Measurements from ENCODE around the gene ATP5MK. TPM values are rescaled to one million over a fixed set of nuclear protein-coding genes. Genes with fewer than 3 reads are reported as not detected.

Gene ATP5MK
- polyA plus RNA-seq, 1 of the 3 experiments (the other 2 are of a cell fraction): 408 TPM

- peak; percentile 99 for TF ChIP-seq MAX (IDR thresholded peaks at IDR 0.05; ENCODE audit: low read depth)
- no peak for TF ChIP-seq RCOR1 (IDR thresholded peaks at IDR 0.05; ENCODE audit: low read length)
- TF ChIP-seq NFIC (IDR thresholded peaks at IDR 0.05; ENCODE audit: borderline replicate concordance): no peak
- TF ChIP-seq REST (IDR thresholded peaks at IDR 0.05; ENCODE audit: low read depth, low read length): no peak
- no peak for TF ChIP-seq MEF2A (IDR thresholded peaks at IDR 0.05; ENCODE audit: borderline replicate concordance, low read depth)
- no peak for TF ChIP-seq JUND (IDR thresholded peaks at IDR 0.05)
- no peak for TF ChIP-seq USF1 (IDR thresholded peaks at IDR 0.05; ENCODE audit: borderline replicate concordance, low read depth)
- no peak for TF ChIP-seq FOXM1 (IDR thresholded peaks at IDR 0.05; ENCODE audit: low read depth)
These were observed at the start of gene ATP5MK, which contains the start of gene PDCD11 (continued) for GRCh38 chr10:103396067-103396788.

- Histone ChIP-seq H3K9me3 (no peaks in the 10 kb centered on the region), H3K4me1 (ENCODE audit: control insufficient read depth in 1 of 2, insufficient read depth in 2 of 2, low read depth in 1 of 2, low read length in 1 of 2) (peaks cover 0 to 3% of the 10 kb centered on the region in 2 experiments; a peak in 1 of 4 replicates), H3K36me3 (replicated peaks in 1 of 2; ENCODE audit: control insufficient read depth in 1 of 2, insufficient read depth in 2 of 2, low read length in 1 of 2) (peaks cover 50 to 71% of the 10 kb centered on the region in 2 experiments), H3K4me2 (no peak overlapping the region), H4K20me1 (ENCODE audit: insufficient read depth) (no peaks in the 10 kb centered on the region), H3K79me2 (ENCODE audit: insufficient read depth) (no peaks in the 10 kb centered on the region), H2AFZ (ENCODE audit: low read depth) (no peak overlapping the region), H3K9ac (no peak overlapping the region), H3K4me3 (ENCODE audit: low read depth in 2 of 2, low read length in 1 of 2) (no peak overlapping the region), H3F3A (replicated peaks; ENCODE audit: insufficient read depth) (peaks cover 5% of the 10 kb centered on the region), H3K27ac (ENCODE audit: low read depth in 2 of 2, low read length in 1 of 2) (peak overlapping the region in 1 of 2 experiments; percentile 77; a peak in 2 of 4 replicates), H3K9me2 (no peaks in the 10 kb centered on the region), H3K27me3 (ENCODE audit: insufficient read depth) (no peaks in the 10 kb centered on the region)
- WGBS (ENCODE audit: low lambda C conversion rate): 97% methylated on average over 5 of the region's 9 CpGs
- ChIA-PET POLR2A (no interaction called here), CTCF (interaction anchor here (1.1 kb wide), 1 partner anchor 241 kb away, joined by 3 read pairs; no protein-coding TSS in a partner anchor)
- TF ChIP-seq RXRA (IDR thresholded peaks at IDR 0.05; ENCODE audit: borderline replicate concordance, low read depth) (no peak), MAX (IDR thresholded peaks at IDR 0.05; ENCODE audit: low read depth) (no peak), RCOR1 (IDR thresholded peaks at IDR 0.05; ENCODE audit: low read length) (no peak), EZH2phosphoT487 (IDR thresholded peaks at IDR 0.05; ENCODE audit: borderline replicate concordance, low read depth) (no peak), SIN3A (IDR thresholded peaks at IDR 0.05; ENCODE audit: borderline replicate concordance, low read depth, low read length) (no peak), JUND (IDR thresholded peaks at IDR 0.05) (no peak), TCF12 (IDR thresholded peaks at IDR 0.05) (no peak), POLR2AphosphoS5 (IDR thresholded peaks at IDR 0.05; ENCODE audit: low read depth, low read length) (no peak), CHD2 (IDR thresholded peaks at IDR 0.05; ENCODE audit: low read length, partially characterized antibody) (no peak), FOXM1 (IDR thresholded peaks at IDR 0.05; ENCODE audit: low read depth) (no peak)
- DNase-seq: no peak
These were observed 49.1 kb upstream of the ATP5MK start for GRCh38 chr10:103445366-103445765.
